Smooth muscle cell (in vitro differentiated cells): ENCODE measurements around the gene NRSN1. TPM values are rescaled to one million over a fixed set of nuclear protein-coding genes. Genes with fewer than 3 reads are reported as not detected.
A peak's percentile ranks its signal among the peaks of the same experiment; 100 is the strongest.

Experiments used
- DNase-seq: peaks from one replicate; lab custom pipeline; 2025; ENCODE audit not compliant: unreplicated experiment; lab: John Stamatoyannopoulos, UW
- H2AFZ ChIP-seq: fragments of 200-600 bp; sonication (generic); 2 replicates; pipeline ENCODE4 v1.6.0; 2016; ENCODE audit warnings: antibody characterized with exemption, low read depth, mild to moderate bottlenecking
- H3F3A ChIP-seq: fragments of 200-600 bp; sonication (generic); 2 replicates; pipeline ENCODE4 v1.6.0; 2017; ENCODE audit warnings: antibody characterized with exemption, low read depth
- H3K27ac ChIP-seq: fragments of 200-600 bp; sonication (generic); 2 replicates; pipeline ENCODE4 v1.5.1; 2016; ENCODE audit warnings: low read depth, mild to moderate bottlenecking
- H3K27me3 ChIP-seq: fragments of 200-600 bp; sonication (generic); 2 replicates; pipeline ENCODE4 v1.6.1; 2016; ENCODE audit warnings: low read depth, mild to moderate bottlenecking
- H3K36me3 ChIP-seq: fragments of 200-600 bp; sonication (generic); 2 replicates; pipeline ENCODE4 v1.5.1; 2016; ENCODE audit warnings: low read depth
- H3K4me1 ChIP-seq: fragments of 200-600 bp; sonication (generic); 2 replicates; pipeline ENCODE4 v1.5.1; 2016; ENCODE audit warnings: low read depth
- H3K4me2 ChIP-seq: fragments of 200-600 bp; sonication (generic); 2 replicates; pipeline ENCODE4 v1.6.0; 2016; ENCODE audit warnings: mild to moderate bottlenecking
- H3K4me3 ChIP-seq: fragments of 200-600 bp; sonication (generic); 2 replicates; pipeline ENCODE4 v1.5.1; 2016; ENCODE audit warnings: mild to moderate bottlenecking
- H3K79me2 ChIP-seq: fragments of 200-600 bp; sonication (generic); 2 replicates; pipeline ENCODE4 v1.6.0; 2016; ENCODE audit warnings: low read depth, mild to moderate bottlenecking
- H3K9ac ChIP-seq: fragments of 200-600 bp; sonication (generic); 2 replicates; pipeline ENCODE4 v1.6.0; 2016; ENCODE audit warnings: low read depth
- H3K9me3 ChIP-seq: fragments of 200-600 bp; sonication (generic); replicated peaks from 2 replicates; pipeline ENCODE4 v1.5.1; 2016; ENCODE audit warnings: low read depth
- H4K20me1 ChIP-seq: fragments of 200-600 bp; sonication (generic); 2 replicates; pipeline ENCODE4 v1.6.0; 2016; ENCODE audit warnings: low read depth
- WGBS: methylation state at CpG from one replicate; pipeline ENCODE4 v1.1.7; 2016; ENCODE audit warnings: low lambda C conversion rate; 5-methylcytosine and 5-hydroxymethylcytosine counted together
- polyA plus RNA-seq: library from polyadenylated mRNA; unstranded; fragments of >200 nt; fragmentation: Nextera tagmentation; extraction: Ambion mirVana; gene quantifications from 2 replicates; pipeline ENCODE4 v1.2.1, GENCODE V29; 2016
- total RNA-seq: library from RNA; depleted of rRNA; stranded (reverse); fragments of >200 nt; gene quantifications from 2 replicates; pipeline ENCODE4 v1.2.3, GENCODE V29; 2014
- TF ChIP-seq, protein P1 (sequence below): fragments of 200-600 bp; sonication (generic); IDR thresholded peaks from 2 replicates; pipeline ENCODE4 v1.5.1; 2017; ENCODE audit warnings: borderline replicate concordance, mild to moderate bottlenecking, antibody characterized with exemption; ENCODE audit not compliant: insufficient read depth, poor library complexity, severe bottlenecking

The NRSN1 gene, protein sequence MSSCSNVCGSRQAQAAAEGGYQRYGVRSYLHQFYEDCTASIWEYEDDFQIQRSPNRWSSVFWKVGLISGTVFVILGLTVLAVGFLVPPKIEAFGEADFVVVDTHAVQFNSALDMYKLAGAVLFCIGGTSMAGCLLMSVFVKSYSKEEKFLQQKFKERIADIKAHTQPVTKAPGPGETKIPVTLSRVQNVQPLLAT
- total RNA-seq (0.09 TPM in 1 of 2 replicates, not detected in the other), polyA plus RNA-seq (not detected in 2 replicates)

DNA sequence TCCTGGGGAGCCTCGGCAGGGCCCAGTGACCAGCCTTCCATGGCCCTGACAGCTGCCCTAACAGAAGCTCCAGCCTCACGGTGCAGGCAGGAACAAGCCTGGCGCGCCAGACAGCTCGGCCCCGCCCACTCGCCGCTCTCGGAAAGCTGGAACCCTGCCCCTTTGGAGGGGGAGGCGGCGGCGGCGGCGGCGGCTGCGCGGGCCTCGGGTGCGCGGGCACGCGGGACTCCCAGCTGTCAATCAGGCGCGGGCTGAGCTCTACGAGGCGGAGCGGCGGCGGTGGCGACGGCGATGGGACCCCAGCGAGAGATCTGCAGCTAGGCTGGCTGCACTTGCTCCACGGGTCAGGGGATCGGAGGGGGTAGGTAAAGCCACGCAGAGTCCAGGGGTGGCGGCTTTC lies at the start of gene NRSN1:
NRSN1 (plus strand) TSS at position 236 of the 400 bp plus-strand sequence. CDS start 8,113 bp downstream, outside the sequence.
- Histone ChIP-seq H2AFZ (no peak within 1 kb of the TSS), H3K27ac (no peak within 1 kb of the TSS), H3K79me2 (no peaks in the 10 kb centered on the region), H3K4me2 (peak within 1 kb of the TSS; percentile 81), H3K9ac (no peak within 1 kb of the TSS), H4K20me1 (no peaks in the 10 kb centered on the region), H3F3A (no peaks in the 10 kb centered on the region), H3K27me3 (peaks cover 32% of the 10 kb centered on the region), H3K4me1 (no peaks in the 10 kb centered on the region), H3K4me3 (peak within 1 kb of the TSS; percentile 23), H3K9me3 (no peaks in the 10 kb centered on the region), H3K36me3 (no peaks in the 10 kb centered on the region)
- no peak for DNase-seq
- 1% methylated on average over 29 of the region's 37 CpGs for WGBS
- TF ChIP-seq, protein P1, sequence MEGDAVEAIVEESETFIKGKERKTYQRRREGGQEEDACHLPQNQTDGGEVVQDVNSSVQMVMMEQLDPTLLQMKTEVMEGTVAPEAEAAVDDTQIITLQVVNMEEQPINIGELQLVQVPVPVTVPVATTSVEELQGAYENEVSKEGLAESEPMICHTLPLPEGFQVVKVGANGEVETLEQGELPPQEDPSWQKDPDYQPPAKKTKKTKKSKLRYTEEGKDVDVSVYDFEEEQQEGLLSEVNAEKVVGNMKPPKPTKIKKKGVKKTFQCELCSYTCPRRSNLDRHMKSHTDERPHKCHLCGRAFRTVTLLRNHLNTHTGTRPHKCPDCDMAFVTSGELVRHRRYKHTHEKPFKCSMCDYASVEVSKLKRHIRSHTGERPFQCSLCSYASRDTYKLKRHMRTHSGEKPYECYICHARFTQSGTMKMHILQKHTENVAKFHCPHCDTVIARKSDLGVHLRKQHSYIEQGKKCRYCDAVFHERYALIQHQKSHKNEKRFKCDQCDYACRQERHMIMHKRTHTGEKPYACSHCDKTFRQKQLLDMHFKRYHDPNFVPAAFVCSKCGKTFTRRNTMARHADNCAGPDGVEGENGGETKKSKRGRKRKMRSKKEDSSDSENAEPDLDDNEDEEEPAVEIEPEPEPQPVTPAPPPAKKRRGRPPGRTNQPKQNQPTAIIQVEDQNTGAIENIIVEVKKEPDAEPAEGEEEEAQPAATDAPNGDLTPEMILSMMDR: no peak

DNA sequence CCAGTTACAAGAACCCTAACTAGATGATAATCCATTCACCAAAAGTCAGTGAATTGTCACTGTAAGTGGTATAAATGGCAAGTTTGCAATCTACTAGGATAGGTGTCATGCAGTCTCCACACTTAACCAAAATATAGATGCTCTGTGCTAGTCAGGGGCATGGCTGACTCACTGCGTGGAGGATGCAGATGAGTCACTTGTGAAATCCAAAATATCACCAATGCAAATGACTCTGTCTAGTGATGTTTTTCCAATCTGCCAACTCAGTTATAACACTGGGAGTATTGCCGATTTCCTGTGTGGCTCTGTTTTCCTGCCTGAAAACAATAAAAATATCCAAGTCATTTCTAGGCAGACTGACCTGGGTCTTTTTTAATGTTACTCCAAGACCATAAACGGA lies 47.8 kb upstream of the NRSN1 start:
- WGBS: 57% methylated on average over 3 of the region's 3 CpGs
- no peak for DNase-seq

DNA sequence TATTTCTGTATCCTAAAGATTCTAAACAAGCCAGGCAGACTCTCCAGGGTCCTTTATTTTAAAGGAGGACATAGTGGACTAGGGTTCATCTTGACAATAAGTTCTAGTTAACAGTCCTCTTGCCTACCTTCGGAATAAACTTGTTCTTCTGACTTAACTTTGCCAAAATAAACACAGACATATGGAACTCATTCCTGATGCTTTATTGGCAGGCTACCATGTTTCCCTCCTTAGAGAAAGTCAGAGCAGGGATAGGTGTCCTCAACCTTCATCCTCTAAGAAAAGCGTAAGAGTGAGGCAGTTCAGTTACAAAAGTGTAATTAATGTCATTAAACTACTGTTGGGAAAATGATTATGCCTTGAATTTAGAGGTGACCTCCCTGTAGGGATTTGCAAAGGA lies 46.9 kb upstream of the NRSN1 start:
- Histone ChIP-seq H3K27ac (no peak overlapping the region), H3K36me3 (no peaks in the 10 kb centered on the region), H3K4me2 (no peak overlapping the region), H3K27me3 (peaks cover 4% of the 10 kb centered on the region), H4K20me1 (no peaks in the 10 kb centered on the region), H3K9ac (no peak overlapping the region), H3K4me3 (no peak overlapping the region), H2AFZ (no peak overlapping the region), H3F3A (no peaks in the 10 kb centered on the region), H3K79me2 (no peaks in the 10 kb centered on the region), H3K4me1 (no peaks in the 10 kb centered on the region), H3K9me3 (no peaks in the 10 kb centered on the region)
- DNase-seq: no peak
- TF ChIP-seq, protein P1: no peak
- 93% methylated on average over 2 of the region's 2 CpGs for WGBS

More for the DNA sequence above, 47.8 kb upstream of the NRSN1 start:
- no peaks in the 10 kb centered on the region for H4K20me1 ChIP-seq
- no peaks in the 10 kb centered on the region for H3K36me3 ChIP-seq
- TF ChIP-seq, protein P1: no peak
- H3K9ac ChIP-seq: no peak overlapping the region
- H3K27me3 ChIP-seq: peaks cover 4% of the 10 kb centered on the region
- H3K9me3 ChIP-seq: no peaks in the 10 kb centered on the region
- H3K4me3 ChIP-seq: no peak overlapping the region
- H3K4me2 ChIP-seq: no peak overlapping the region
- H3F3A ChIP-seq: no peaks in the 10 kb centered on the region
- no peaks in the 10 kb centered on the region for H3K79me2 ChIP-seq
- no peak overlapping the region for H2AFZ ChIP-seq
- H3K27ac ChIP-seq: no peak overlapping the region
- H3K4me1 ChIP-seq: no peaks in the 10 kb centered on the region

DNA sequence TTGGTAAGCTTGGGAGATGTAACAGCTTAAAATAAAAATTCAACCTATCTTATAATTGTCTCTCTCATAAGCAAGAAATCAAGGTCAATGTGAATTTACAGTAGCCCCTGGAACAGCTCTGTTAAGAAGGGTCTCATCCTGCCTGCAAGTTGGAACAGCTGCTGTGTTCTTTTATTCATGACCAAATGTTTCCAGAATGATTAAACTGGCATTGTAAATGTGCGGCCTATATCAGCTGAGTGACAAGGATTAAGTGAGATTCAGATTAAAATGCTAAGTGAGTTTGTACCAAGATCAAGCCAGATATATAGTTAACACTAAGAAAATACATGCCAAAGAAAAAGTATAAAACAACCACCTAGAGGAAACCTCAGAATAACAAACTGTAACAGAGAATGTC lies 45.3 kb upstream of the NRSN1 start:
- Histone ChIP-seq H3K4me3 (no peak overlapping the region), H3K36me3 (no peaks in the 10 kb centered on the region), H3K9ac (no peak overlapping the region), H3K9me3 (no peaks in the 10 kb centered on the region), H4K20me1 (no peaks in the 10 kb centered on the region), H2AFZ (no peak overlapping the region), H3K4me1 (no peaks in the 10 kb centered on the region), H3K27ac (no peak overlapping the region), H3K79me2 (no peaks in the 10 kb centered on the region), H3K4me2 (no peak overlapping the region), H3F3A (no peaks in the 10 kb centered on the region), H3K27me3 (peaks cover 4% of the 10 kb centered on the region)
- TF ChIP-seq, protein P1: no peak
- 74% methylated on average over 1 of the region's 1 CpG for WGBS
- no peak for DNase-seq
